PC-3 (cell line): ENCODE measurements around the gene PRAMEF8.
"Not testable (repeated sequence)": the region's sequence is repeated elsewhere in the genome, so short reads cannot be mapped to it uniquely, and the experiment has no call there.

Source experiments
- EZH2phosphoT487 ChIP-seq: fragments of 300-600 bp; sonication (generic); IDR thresholded peaks from 2 replicates; pipeline ENCODE4 v1.6.1; 2018; ENCODE audit warnings: mild to moderate bottlenecking, antibody characterized with exemption, low read length, borderline replicate concordance
- TF ChIP-seq, protein P1 (sequence below): fragments of 300-600 bp; sonication (generic); conservative IDR thresholded peaks from 2 replicates; pipeline ENCODE4 v1.5.1; 2017; ENCODE audit warnings: antibody characterized with exemption, low read depth, mild to moderate bottlenecking, low read length

DNA sequence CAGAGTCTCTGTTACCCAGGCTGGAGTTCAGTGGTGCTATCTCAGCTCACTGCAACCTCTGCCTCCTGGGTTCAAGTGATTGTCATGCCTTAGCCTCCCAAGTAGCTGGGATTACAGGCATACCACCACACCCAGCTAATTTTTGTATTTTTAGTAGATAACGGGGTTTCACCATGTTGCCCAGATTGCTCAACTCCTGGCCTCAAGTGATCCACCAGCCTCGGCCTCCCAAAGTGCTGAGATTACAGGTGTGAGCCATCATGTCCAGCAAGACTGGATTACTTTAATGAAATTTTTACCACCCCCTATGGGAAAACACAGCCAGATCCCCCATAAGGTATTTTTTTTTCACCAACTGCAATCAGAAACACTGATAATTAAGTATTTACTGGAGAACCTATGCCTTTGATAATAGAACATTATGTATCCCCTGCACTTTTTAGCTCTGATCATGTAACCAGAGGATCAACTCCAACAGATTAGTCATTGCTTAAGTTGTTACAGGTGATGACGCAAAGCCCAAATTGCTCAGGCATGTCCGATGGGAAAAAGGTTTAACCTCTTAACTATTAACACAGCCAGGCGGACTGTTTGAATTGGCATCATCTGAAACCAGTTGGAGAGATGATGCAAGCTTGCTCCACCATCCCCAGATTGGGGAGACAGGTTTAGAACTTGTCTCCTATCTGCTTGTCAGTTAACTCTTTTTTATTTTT, 12.4 kb upstream of the PRAMEF8 start:
- TF ChIP-seq, protein P1, sequence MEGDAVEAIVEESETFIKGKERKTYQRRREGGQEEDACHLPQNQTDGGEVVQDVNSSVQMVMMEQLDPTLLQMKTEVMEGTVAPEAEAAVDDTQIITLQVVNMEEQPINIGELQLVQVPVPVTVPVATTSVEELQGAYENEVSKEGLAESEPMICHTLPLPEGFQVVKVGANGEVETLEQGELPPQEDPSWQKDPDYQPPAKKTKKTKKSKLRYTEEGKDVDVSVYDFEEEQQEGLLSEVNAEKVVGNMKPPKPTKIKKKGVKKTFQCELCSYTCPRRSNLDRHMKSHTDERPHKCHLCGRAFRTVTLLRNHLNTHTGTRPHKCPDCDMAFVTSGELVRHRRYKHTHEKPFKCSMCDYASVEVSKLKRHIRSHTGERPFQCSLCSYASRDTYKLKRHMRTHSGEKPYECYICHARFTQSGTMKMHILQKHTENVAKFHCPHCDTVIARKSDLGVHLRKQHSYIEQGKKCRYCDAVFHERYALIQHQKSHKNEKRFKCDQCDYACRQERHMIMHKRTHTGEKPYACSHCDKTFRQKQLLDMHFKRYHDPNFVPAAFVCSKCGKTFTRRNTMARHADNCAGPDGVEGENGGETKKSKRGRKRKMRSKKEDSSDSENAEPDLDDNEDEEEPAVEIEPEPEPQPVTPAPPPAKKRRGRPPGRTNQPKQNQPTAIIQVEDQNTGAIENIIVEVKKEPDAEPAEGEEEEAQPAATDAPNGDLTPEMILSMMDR, result not testable (repeated sequence)
- TF ChIP-seq EZH2phosphoT487, result not testable (repeated sequence)
